ENCODE results near the gene TAS2R41.
"Not testable (repeated sequence)": the region's sequence is repeated elsewhere in the genome, so short reads cannot be mapped to it uniquely, and the experiment has no call there.

The TAS2R41 gene

GRCh38 chr7:143522309-143522916 lies 44.7 kb downstream of the TAS2R41 start:
- not testable (repeated sequence) for DNase-seq

Measured in NCI-H2171 treated with DMSO at 0.1 percent for 48 hours (cell line).